Fibroblast of the aortic adventitia (primary cell): ENCODE results near the gene WASHC3. TPM values are rescaled to one million over a fixed set of nuclear protein-coding genes. Genes with fewer than 3 reads are reported as not detected.

Experiments
- DNase-seq: peaks from one replicate; pipeline ENCODE4 v3.0.0-alpha.2; 2010; ENCODE audit warnings: low read depth
- H3K4me3 ChIP-seq: 2 replicates; pipeline ENCODE4 v1.5.1; 2011; ENCODE audit warnings: low read depth, mild to moderate bottlenecking, control low read depth, low read length, moderate library complexity
- total RNA-seq: library from RNA; depleted of rRNA; stranded (reverse); fragments of >200 nt; gene quantifications from 2 replicates; pipeline ENCODE4 v1.2.3, GENCODE V29; 2012; ENCODE audit warnings: low replicate concordance
- TF ChIP-seq, protein P1 (sequence below): IDR thresholded peaks from 2 replicates; pipeline ENCODE4 v1.5.1; 2011; ENCODE audit warnings: mild to moderate bottlenecking, low read length, control low read depth, inconsistent platforms; ENCODE audit not compliant: insufficient read depth

The WASHC3 gene
- total RNA-seq, 1 donor: 141 TPM

DNA sequence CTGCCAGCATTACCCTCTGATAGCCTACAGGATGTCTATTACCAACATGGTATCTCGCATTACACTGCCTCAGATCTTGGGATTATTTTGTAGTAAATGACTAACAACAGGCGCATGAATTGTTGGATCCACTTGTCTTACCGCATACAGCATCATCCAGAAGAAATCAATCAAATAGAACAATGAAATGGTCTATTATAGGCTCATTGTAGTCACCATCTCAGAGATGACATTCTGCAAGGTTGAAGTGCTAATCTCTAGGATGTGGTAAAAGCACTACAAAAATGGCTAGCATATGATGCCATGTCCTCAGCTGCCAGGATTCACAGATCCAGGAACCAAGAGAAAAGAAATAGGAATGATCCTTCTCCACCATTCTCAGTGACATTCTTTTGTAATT is 52.0 kb downstream of the WASHC3 start:
- TF ChIP-seq, protein P1, sequence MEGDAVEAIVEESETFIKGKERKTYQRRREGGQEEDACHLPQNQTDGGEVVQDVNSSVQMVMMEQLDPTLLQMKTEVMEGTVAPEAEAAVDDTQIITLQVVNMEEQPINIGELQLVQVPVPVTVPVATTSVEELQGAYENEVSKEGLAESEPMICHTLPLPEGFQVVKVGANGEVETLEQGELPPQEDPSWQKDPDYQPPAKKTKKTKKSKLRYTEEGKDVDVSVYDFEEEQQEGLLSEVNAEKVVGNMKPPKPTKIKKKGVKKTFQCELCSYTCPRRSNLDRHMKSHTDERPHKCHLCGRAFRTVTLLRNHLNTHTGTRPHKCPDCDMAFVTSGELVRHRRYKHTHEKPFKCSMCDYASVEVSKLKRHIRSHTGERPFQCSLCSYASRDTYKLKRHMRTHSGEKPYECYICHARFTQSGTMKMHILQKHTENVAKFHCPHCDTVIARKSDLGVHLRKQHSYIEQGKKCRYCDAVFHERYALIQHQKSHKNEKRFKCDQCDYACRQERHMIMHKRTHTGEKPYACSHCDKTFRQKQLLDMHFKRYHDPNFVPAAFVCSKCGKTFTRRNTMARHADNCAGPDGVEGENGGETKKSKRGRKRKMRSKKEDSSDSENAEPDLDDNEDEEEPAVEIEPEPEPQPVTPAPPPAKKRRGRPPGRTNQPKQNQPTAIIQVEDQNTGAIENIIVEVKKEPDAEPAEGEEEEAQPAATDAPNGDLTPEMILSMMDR: no peak
- DNase-seq: no peak
- H3K4me3 ChIP-seq: no peak overlapping the region

DNA sequence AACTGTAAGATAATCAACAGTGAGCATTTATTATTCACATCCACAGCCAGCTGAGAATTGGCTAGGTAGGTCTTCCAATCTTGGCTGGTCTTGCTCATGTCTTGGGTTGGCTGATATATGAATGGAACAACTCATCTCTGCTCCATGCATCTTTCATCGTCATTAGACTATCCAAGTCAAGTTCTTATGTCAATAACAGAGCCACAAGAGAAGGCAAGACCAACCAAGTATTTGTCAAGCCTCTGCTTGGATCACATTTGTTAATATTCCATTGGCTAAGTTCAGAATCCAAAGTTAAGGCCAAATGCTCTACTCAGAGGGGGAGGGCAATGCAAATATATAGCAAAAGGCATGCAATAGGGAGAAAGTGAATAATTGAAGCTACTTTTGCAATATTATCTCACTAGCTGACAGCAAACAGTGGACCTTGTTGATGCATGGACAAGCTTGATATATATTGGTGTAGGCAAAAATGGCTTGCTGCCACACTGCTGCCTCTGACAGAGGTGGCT is 53.1 kb downstream of the WASHC3 start:
- TF ChIP-seq, protein P1: no peak
- DNase-seq: no peak
- H3K4me3 ChIP-seq: no peak overlapping the region

DNA sequence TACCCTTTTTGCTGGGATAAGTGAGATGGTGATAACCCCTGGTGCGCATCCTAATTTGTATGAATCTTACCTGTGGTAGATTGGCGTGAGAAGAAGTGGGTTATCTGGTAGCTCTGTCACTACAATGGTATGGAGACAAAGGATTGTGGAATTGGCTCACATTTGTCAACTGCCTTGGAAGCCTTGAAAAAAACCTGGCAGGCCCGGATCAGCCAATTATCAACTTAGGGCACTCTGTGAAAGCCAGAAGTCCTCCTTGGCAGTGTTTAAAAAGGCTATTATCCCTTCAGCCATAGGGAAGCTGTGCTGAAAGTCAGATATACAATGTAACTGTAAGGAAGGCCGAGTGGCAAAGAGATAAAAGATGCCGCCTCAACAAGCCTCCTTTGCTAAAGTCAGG is 56.5 kb downstream of the WASHC3 start:
- TF ChIP-seq, protein P1: no peak
- no peak overlapping the region for H3K4me3 ChIP-seq
- DNase-seq: no peak

DNA sequence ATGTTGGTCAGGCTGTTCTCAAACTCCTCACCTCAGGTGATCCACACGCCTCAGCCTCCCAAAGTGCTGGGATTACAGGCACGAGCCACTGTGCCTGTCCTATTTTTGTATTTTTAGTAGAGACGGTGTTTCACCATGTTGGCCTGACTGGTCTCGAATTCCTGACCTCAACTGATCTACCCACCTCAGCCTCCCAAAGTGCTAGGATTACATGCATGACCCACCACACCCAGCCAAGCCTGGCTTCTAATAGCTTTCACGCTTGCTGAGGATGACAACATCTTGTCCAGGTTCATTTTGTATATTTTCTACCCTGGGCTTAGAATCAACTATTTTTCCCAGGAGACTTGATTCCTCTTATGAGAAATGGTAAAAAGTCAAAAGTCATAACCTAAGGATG is 64.7 kb downstream of the WASHC3 start:
- DNase-seq: no peak
- TF ChIP-seq, protein P1: no peak

DNA sequence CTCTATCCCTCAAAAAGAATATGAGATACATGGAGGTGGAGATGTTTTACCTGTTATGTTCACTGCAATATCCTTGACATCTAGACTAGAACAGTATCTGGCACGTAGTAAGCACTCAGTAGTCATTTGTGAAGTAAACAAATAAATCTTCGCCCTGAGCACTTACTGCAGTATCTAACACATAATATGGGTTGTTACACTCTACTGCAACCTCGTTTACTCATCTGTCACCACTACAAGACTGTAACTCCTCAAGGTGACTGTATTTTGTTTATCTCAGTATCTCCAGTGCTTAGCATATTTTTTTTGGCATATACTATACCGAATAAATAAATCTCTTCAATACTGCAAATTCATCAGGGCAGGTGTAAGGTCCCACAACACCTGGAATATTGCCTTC is 66.1 kb downstream of the WASHC3 start:
- DNase-seq: no peak

More for the DNA sequence above, 64.7 kb downstream of the WASHC3 start:
- H3K4me3 ChIP-seq: no peak overlapping the region

DNA sequence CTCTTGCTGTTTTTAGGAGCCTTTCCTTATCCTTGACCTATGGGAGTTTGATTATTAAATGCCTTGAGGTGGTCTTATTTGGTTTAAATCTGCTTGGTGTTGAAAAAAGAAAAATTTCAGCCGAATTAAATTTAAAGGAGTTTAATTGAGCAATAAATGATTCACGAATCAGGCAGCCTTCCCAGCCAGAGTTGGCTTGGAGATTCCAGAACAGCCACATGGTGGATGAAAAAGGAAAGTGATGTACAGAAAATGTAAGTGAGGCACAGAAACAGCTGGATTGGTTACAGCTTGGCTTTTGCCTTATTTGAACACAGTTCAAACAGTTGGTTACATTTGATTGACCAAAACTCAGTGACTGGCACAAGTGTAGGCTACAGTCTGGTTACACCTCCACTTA is 69.7 kb downstream of the WASHC3 start:
- DNase-seq: peak; percentile 30
- no peak overlapping the region for H3K4me3 ChIP-seq
- TF ChIP-seq, protein P1: no peak

More for the DNA sequence above, 66.1 kb downstream of the WASHC3 start:
- no peak overlapping the region for H3K4me3 ChIP-seq
- TF ChIP-seq, protein P1: no peak

DNA sequence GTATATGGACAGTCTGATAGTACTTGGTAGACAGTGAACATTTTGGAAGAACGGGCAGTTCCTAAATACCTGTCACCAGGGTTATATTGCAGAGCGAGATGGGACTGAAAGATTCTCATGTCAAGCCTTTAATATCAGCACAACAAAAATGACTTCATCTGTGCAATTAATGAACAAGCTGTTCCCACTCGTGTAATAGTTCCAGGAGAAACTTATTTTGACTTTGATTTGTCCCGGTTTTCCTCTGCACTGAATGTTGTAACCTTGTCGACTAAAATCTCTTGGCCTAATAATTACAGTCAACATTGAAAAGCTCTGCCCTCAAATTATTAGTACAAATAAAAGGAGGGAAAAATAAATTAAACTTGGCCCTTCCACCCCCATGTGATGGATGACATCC is 79.5 kb downstream of the WASHC3 start:
- TF ChIP-seq, protein P1: no peak
- H3K4me3 ChIP-seq: no peak overlapping the region
- no peak for DNase-seq
